PFSK-1 (cell line): ENCODE measurements around the gene TNFRSF1A.

Experiments used
- POLR2AphosphoS5 ChIP-seq: IDR thresholded peaks from 2 replicates; pipeline ENCODE4 v1.6.1; 2012; ENCODE audit warnings: low read depth, mild to moderate bottlenecking, control low read depth, low read length, moderate library complexity
- SIN3A ChIP-seq: IDR thresholded peaks from 2 replicates; pipeline ENCODE4 v1.6.1; 2012; ENCODE audit warnings: mild to moderate bottlenecking, low read length, moderate library complexity, borderline replicate concordance; ENCODE audit not compliant: insufficient read depth
- TAF1 ChIP-seq: IDR thresholded peaks from 2 replicates; pipeline ENCODE4 v1.6.1; 2012; ENCODE audit warnings: low read length, control low read depth, borderline replicate concordance; ENCODE audit not compliant: insufficient read depth
- TF ChIP-seq, protein P1 (sequence below), 2 experiments: IDR thresholded peaks; 2 replicates each; pipeline versions ENCODE4 v1.6.1 to v1.8.0; 2011 to 2012; ENCODE audit warnings: low read depth in 2 of 2, low read length in 2 of 2, control low read depth in 1 of 2, inconsistent platforms in 1 of 2, mild to moderate bottlenecking in 1 of 2, moderate library complexity in 1 of 2; ENCODE audit not compliant: insufficient read depth in 1 of 2

DNA sequence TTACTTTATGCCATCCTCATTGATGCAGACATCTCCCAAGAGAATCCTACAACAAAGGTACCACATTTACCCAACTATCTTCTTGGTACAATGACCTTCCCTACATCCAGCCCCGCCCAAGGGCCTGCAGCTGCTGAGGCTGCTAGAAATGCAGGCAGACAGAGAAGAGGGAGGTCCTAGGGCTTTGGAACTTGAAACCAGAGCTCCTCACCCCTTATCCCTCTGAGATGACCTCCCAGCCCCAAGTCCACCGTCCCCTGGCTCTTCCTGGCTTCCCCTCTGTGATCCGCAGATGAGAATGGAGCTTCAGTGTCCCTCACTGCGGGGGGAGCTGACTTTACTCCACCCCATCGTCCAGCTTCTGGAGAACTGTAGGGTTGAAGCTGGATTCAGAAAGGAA is 1.6 kb upstream of the TNFRSF1A start:
- no peak for TF ChIP-seq TAF1
- TF ChIP-seq, protein P1, sequence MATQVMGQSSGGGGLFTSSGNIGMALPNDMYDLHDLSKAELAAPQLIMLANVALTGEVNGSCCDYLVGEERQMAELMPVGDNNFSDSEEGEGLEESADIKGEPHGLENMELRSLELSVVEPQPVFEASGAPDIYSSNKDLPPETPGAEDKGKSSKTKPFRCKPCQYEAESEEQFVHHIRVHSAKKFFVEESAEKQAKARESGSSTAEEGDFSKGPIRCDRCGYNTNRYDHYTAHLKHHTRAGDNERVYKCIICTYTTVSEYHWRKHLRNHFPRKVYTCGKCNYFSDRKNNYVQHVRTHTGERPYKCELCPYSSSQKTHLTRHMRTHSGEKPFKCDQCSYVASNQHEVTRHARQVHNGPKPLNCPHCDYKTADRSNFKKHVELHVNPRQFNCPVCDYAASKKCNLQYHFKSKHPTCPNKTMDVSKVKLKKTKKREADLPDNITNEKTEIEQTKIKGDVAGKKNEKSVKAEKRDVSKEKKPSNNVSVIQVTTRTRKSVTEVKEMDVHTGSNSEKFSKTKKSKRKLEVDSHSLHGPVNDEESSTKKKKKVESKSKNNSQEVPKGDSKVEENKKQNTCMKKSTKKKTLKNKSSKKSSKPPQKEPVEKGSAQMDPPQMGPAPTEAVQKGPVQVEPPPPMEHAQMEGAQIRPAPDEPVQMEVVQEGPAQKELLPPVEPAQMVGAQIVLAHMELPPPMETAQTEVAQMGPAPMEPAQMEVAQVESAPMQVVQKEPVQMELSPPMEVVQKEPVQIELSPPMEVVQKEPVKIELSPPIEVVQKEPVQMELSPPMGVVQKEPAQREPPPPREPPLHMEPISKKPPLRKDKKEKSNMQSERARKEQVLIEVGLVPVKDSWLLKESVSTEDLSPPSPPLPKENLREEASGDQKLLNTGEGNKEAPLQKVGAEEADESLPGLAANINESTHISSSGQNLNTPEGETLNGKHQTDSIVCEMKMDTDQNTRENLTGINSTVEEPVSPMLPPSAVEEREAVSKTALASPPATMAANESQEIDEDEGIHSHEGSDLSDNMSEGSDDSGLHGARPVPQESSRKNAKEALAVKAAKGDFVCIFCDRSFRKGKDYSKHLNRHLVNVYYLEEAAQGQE (IDR thresholded peaks at IDR 0.05; ENCODE audit: insufficient read depth in 1 of 2, low read depth in 2 of 2, low read length in 2 of 2): no peak
- no peak for TF ChIP-seq POLR2AphosphoS5
- TF ChIP-seq SIN3A: no peak
